HG03280 (cell line): ENCODE results near the gene DDI2.

Source experiments
- ATAC-seq: cut with Tn5 transposase; IDR thresholded peaks from one replicate; pipeline ENCODE4 v1.9.1; 2021; ENCODE audit warnings: mild to moderate bottlenecking, moderate library complexity; ENCODE audit not compliant: unreplicated experiment

The DDI2 gene

GRCh38 chr1:15700508-15700907, 83.2 kb downstream of the DDI2 start:
- ATAC-seq = no peak

- no peak for ATAC-seq
These were observed 84.5 kb downstream of the DDI2 start for GRCh38 chr1:15701784-15702183.

GRCh38 chr1:15702722-15703550, 85.7 kb downstream of the DDI2 start:
- no peak for ATAC-seq

- no peak for ATAC-seq
These were observed 86.3 kb downstream of the DDI2 start for GRCh38 chr1:15703562-15703961.

GRCh38 chr1:15704526-15705183, 87.4 kb downstream of the DDI2 start:
- no peak for ATAC-seq

- no peak for ATAC-seq
These were observed 87.9 kb downstream of the DDI2 start for GRCh38 chr1:15705184-15705566.

GRCh38 chr1:15706751-15707150, 89.5 kb downstream of the DDI2 start:
- ATAC-seq = no peak

- no peak for ATAC-seq
These were observed 90.1 kb downstream of the DDI2 start for GRCh38 chr1:15707239-15707925.

- no peak for ATAC-seq
These were observed 91.4 kb downstream of the DDI2 start for GRCh38 chr1:15708486-15709137.

- ATAC-seq = no peak
These were observed 92.0 kb downstream of the DDI2 start for GRCh38 chr1:15709226-15709625.

- no peak for ATAC-seq
These were observed 94.9 kb downstream of the DDI2 start for GRCh38 chr1:15712168-15712567.

GRCh38 chr1:15714406-15715136, 97.3 kb downstream of the DDI2 start:
- ATAC-seq = no peak

- ATAC-seq = no peak
These were observed 100.3 kb downstream of the DDI2 start for GRCh38 chr1:15717418-15718125.

GRCh38 chr1:15718199-15718601, 100.9 kb downstream of the DDI2 start:
- ATAC-seq = no peak
